Common myeloid progenitor, CD34-positive (primary cell): Measurements from ENCODE around the gene GPR160.
A peak's percentile ranks its signal among the peaks of the same experiment; 100 is the strongest.

Experiments used
- CTCF ChIA-PET: fragments of 350-600 bp; sonication (Branson Sonifier 250); formaldehyde crosslinking; loops from one replicate; lab custom pipeline; 2021; ENCODE audit warnings: antibody characterized with exemption; lab: Charles Lee
- POLR2A ChIA-PET: fragments of 350-600 bp; sonication (Branson Sonifier 250); formaldehyde crosslinking; loops from one replicate; lab custom pipeline; 2021; ENCODE audit warnings: antibody characterized with exemption; lab: Charles Lee
- DNase-seq, 3 donors: peaks; one replicate each; pipeline versions ENCODE4 v3.0.0 to v3.0.0-alpha.2; 2013
- H3K27ac ChIP-seq, 2 experiments: 1 replicate in 1 of 2; 2 replicates in 1 of 2; pipeline ENCODE4 v1.7.0; 2013; ENCODE audit warnings: inconsistent platforms in 2 of 2, low read length in 2 of 2, mild to moderate bottlenecking in 2 of 2, low read depth in 1 of 2, moderate library complexity in 1 of 2; ENCODE audit not compliant: severe bottlenecking in 2 of 2, insufficient read depth in 1 of 2, poor library complexity in 1 of 2
- H3K27me3 ChIP-seq, 5 experiments: replicated peaks in 2 of 5; 1 replicate in 3 of 5; 2 replicates in 2 of 5; pipeline versions ENCODE4 v1.6.1 to v1.7.0; 2013; ENCODE audit warnings: low read length in 4 of 5, mild to moderate bottlenecking in 2 of 5, moderate library complexity in 2 of 5, inconsistent platforms in 1 of 5; ENCODE audit not compliant: insufficient read depth in 5 of 5, control insufficient read depth in 4 of 5
- H3K36me3 ChIP-seq, 4 experiments: 1 replicate in 2 of 4; 2 replicates in 2 of 4; pipeline versions ENCODE4 v1.6.1 to v1.7.0; 2013; ENCODE audit warnings: low read length in 3 of 4, control low read depth in 1 of 4, mild to moderate bottlenecking in 1 of 4; ENCODE audit not compliant: control insufficient read depth in 4 of 4, insufficient read depth in 4 of 4
- H3K4me1 ChIP-seq, 4 experiments: 1 replicate in 3 of 4; 2 replicates in 1 of 4; pipeline versions ENCODE4 v1.6.1 to v1.7.1; 2013; ENCODE audit warnings: low read length in 3 of 4, mild to moderate bottlenecking in 3 of 4, control low read depth in 1 of 4, inconsistent platforms in 1 of 4, moderate library complexity in 1 of 4; ENCODE audit not compliant: control insufficient read depth in 4 of 4, insufficient read depth in 4 of 4; ENCODE audit errors: control extremely low read depth in 1 of 4
- H3K4me3 ChIP-seq, 7 experiments: 1 replicate in 4 of 7; 2 replicates in 3 of 7; pipeline versions ENCODE4 v1.5.1 to v1.7.0; 2013; ENCODE audit warnings: mild to moderate bottlenecking in 7 of 7, low read length in 6 of 7, moderate library complexity in 6 of 7, inconsistent platforms in 2 of 7, low read depth in 2 of 7, control low read depth in 1 of 7; ENCODE audit not compliant: insufficient read depth in 4 of 7, control insufficient read depth in 1 of 7; ENCODE audit errors: extremely low read depth in 1 of 7
- H3K9me3 ChIP-seq, 5 experiments: 1 replicate in 4 of 5; 2 replicates in 1 of 5; pipeline versions ENCODE4 v1.6.1 to v1.7.1; 2013; ENCODE audit warnings: low read length in 4 of 5, mild to moderate bottlenecking in 2 of 5, inconsistent platforms in 1 of 5, low read depth in 1 of 5, moderate library complexity in 1 of 5; ENCODE audit not compliant: control insufficient read depth in 4 of 5, insufficient read depth in 2 of 5; ENCODE audit errors: control extremely low read depth in 1 of 5
- WGBS: methylation state at CpG from one replicate; pipeline ENCODE4 v1.1.5; 2013; ENCODE audit not compliant: insufficient coverage; 5-methylcytosine and 5-hydroxymethylcytosine counted together

Gene GPR160

DNA sequence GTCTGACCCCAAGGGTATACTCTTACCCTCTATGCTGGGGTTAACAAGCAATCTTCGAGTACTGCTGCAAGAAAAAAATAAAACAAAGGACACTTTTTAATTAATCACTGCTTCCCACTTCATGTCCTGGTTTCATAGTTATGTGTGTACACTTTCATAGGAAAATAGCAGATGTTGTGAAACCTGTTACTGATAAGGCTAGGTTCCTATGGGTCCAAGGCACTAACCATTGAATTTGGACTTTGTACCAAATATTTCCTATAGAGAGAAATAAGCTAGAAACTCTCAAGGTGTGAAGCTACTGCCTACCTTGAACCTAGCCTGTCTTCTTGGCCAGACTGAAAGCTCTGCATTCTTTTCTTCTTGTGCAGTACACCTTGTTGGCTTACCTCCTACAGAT is 14.6 kb upstream of the GPR160 start:
- Histone ChIP-seq H3K27me3 (no peaks in the 10 kb centered on the region), H3K36me3 (no peaks in the 10 kb centered on the region), H3K4me3 (no peak overlapping the region), H3K9me3 (no peaks in the 10 kb centered on the region), H3K27ac (no peak overlapping the region), H3K4me1 (no peaks in the 10 kb centered on the region)
- ChIA-PET POLR2A (no interaction called here), CTCF (no interaction called here)
- WGBS, result no CpG with 5 or more reads among the region's 1 CpG
- no peak for DNase-seq

DNA sequence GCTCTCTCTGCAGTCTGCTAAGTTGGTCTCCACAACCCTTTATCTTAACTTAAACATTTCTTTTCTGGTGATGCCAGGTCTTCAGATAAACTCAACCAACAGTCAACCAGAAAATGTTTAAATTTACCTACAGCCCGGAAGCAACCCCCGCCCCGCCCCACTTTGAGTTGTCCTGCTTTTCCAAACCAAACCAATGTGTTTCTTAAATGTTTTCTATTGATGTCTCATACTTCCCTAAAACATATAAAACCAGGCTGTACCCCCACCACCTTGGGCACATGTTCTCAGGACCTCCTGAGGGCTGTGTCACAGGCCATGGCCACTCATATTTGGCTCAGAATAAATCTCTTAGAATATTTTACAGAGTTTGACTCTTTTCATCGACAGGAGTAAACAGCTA is 13.2 kb upstream of the GPR160 start:
- Histone ChIP-seq H3K4me3 (no peak overlapping the region), H3K4me1 (no peaks in the 10 kb centered on the region), H3K36me3 (no peaks in the 10 kb centered on the region), H3K27me3 (no peaks in the 10 kb centered on the region), H3K9me3 (no peaks in the 10 kb centered on the region), H3K27ac (no peak overlapping the region)
- ChIA-PET POLR2A (no interaction called here), CTCF (no interaction called here)
- 100% methylated on average over 1 of the region's 4 CpGs for WGBS
- no peak for DNase-seq

DNA sequence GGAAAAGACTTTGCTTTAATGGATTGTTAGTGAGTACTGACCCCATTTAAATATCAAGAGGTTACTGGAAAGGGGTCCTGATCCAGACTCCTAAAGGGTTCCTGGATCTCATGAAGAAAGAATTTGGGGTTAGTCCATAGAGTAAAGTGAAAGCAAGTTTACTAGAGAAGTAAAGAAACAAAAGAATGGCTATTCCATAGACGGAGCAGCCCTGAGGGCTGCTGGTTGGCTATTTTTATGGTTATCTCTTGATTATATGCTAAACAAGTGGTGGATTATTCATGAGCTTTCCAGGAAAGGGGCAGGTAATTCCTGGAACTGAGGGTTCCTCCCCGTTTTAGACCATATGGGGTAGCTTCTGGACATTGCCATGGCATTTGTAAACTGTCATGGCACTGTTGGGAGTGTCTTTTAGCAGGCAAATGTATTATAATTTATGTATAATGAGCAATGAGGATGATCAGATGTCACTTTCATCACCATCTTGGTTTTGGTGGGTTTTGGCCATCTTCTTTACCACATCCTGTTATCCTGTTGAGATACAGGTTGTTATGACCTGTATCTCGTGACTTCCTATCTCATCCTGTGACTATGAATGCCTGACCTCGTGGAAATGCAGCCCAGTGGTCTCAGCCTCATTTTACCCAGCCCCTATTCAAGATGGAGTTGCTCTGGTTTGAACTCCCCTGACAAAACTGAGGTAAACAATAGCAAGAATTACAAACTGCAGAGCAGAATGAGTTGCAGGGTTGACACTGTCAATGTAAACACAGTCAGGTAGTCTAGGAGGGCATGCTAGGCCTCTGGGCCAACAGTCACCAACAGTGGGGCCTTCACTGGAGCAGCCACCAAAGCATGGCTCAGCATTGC is 10.3 kb upstream of the GPR160 start:
- POLR2A ChIA-PET, result no interaction called here

DNA sequence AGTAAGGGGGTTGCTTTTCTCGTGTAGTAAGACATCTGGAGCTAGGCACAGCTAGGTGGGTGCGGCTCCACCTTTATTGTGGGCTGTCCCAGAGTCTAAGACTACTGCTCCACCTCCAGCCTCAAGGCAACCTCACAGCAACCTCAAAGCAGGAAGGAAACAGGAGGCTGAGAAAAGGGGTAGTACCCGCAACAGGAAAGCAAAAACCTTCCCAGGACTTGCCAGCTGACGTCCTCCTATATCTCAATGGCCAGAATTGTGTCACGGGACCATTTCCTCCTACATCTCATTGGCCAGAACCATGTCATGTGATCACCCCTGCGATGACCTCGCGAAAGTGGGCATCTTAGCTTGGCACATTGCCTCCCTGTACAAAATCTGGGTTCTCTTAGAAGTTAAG is 4.3 kb upstream of the GPR160 start:
- H3K4me3 ChIP-seq, result peak overlapping the region in 2 of 7 experiments; percentile 20 to 22
- peaks cover 9 to 22% (median 19%) of the 10 kb centered on the region in 4 experiments for H3K4me1 ChIP-seq
- POLR2A ChIA-PET, result no interaction called here
- peak; percentile 76 to 90 (median 87) for DNase-seq
- peaks cover 0 to 2% (median 0%) of the 10 kb centered on the region in 5 experiments for H3K27me3 ChIP-seq
- 25% methylated on average over 5 of the region's 8 CpGs for WGBS
- CTCF ChIA-PET, result interaction anchor here (0.6 to 2.5 kb wide), 4 partner anchors 12 to 66 kb away, joined by 3 to 13 read pairs (median 8); partner anchors contain the start of gene SEC62
- no peaks in the 10 kb centered on the region for H3K9me3 ChIP-seq
- no peaks in the 10 kb centered on the region for H3K36me3 ChIP-seq
- H3K27ac ChIP-seq, result no peak overlapping the region

More for the DNA sequence above, 10.3 kb upstream of the GPR160 start:
- H3K27ac ChIP-seq, result no peak overlapping the region
- CTCF ChIA-PET, result interaction anchor here (0.6 kb wide), 1 partner anchor 114 kb away, joined by 3 read pairs; no protein-coding TSS in a partner anchor
- H3K4me1 ChIP-seq, result no peaks in the 10 kb centered on the region
- 89% methylated on average over 4 of the region's 4 CpGs for WGBS
- no peaks in the 10 kb centered on the region for H3K9me3 ChIP-seq
- no peak for DNase-seq
- no peaks in the 10 kb centered on the region for H3K36me3 ChIP-seq
- no peaks in the 10 kb centered on the region for H3K27me3 ChIP-seq
- H3K4me3 ChIP-seq, result no peak overlapping the region

DNA sequence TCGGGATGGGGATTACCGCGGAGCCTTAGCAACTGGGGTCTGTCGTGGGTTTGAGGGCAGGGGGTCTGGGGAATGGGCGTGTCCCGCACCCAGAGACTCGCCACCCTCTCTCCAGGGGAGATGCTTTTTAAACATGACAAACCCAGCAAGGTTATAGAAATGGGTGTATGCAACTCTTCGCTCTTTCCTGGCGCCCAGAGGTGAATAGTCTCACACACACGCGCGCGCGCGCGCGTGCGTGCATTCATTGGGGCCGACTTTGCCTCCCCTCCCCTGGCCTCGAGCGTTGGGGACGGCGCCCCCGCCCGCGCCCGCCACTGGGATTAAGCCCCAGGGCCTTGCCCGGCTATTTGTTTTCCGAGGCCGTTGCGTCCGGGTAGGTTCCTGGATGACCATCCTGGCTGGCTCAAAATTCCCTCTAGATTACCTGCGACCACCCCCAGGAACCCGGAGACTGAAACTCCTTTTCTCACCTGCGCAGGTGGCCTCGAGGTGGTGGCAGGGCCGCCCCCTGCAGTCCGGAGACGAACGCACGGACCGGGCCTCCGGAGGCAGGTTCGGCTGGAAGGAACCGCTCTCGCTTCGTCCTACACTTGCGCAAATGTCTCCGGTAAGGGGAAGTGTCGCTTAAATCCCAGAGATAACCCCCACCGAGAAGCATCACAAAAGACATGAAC is 777 bp downstream of the GPR160 start:
- WGBS, result under 1% methylated on average over 44 of the region's 51 CpGs

DNA sequence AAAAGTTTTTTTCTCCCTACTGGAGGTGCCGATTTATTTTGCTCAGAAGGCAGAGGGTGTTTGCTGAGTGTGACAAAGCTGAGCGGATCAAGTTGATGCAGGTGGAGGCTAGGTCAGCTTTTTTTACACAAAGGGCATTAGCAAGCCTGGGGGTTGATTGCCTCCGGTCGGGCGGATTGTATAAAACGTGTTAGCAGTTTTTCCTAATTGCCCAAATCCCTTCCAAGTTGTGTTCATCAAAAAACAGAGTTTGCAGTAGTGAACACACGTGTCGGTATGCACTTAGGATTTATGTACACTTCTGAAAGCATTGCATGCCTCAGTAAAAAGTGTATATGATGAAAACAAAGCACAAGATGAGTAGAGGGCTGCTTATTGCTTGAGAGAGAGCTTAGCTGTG is 2.6 kb downstream of the GPR160 start:
- peaks cover 0 to 6% (median 0%) of the 10 kb centered on the region in 5 experiments for H3K27me3 ChIP-seq
- no peaks in the 10 kb centered on the region for H3K9me3 ChIP-seq
- WGBS, result 96% methylated on average over 7 of the region's 8 CpGs
- ChIA-PET CTCF (interaction anchor here (0.7 kb wide), 1 partner anchor 36 kb away, joined by 3 read pairs; no protein-coding TSS in a partner anchor), POLR2A (no interaction called here)
- H3K36me3 ChIP-seq, result no peaks in the 10 kb centered on the region
- peaks cover 0 to 24% (median 22%) of the 10 kb centered on the region in 4 experiments for H3K4me1 ChIP-seq
- H3K27ac ChIP-seq, result no peak overlapping the region
- no peak overlapping the region for H3K4me3 ChIP-seq
- no peak for DNase-seq

More for the DNA sequence above, 777 bp downstream of the GPR160 start:
- peaks cover 0 to 6% (median 0%) of the 10 kb centered on the region in 5 experiments for H3K27me3 ChIP-seq
- H3K9me3 ChIP-seq, result no peaks in the 10 kb centered on the region
- peak; percentile 47 to 76 (median 67) for DNase-seq
- H3K36me3 ChIP-seq, result no peaks in the 10 kb centered on the region
- ChIA-PET CTCF (interaction anchor here (0.8 to 1.1 kb wide), 2 partner anchors 19 to 63 kb away, joined by 3 read pairs; no protein-coding TSS in a partner anchor), POLR2A (no interaction called here)
- H3K4me1 ChIP-seq, result peaks cover 5 to 22% (median 20%) of the 10 kb centered on the region in 4 experiments
- H3K4me3 ChIP-seq, result peak overlapping the region; percentile 62 to 82 (median 72)
- no peak overlapping the region for H3K27ac ChIP-seq
